ENCODE data around the gene MEMO1.

GRCh38 chr2:31999438-31999837 lies 11.4 kb downstream of the MEMO1 start:
- no peak for TF ChIP-seq POLR2A (IDR thresholded peaks at IDR 0.05)
- TF ChIP-seq CTCF (IDR thresholded peaks at IDR 0.05) = no peak
